ENCODE results near the gene CEP126. TPM values are rescaled to one million over a fixed set of nuclear protein-coding genes. Genes with fewer than 3 reads are reported as not detected.

The CEP126 gene
- total and polyA plus RNA-seq, 5 donors from 2014 or later: 0.13 to 0.64 (median 0.42) TPM

DNA sequence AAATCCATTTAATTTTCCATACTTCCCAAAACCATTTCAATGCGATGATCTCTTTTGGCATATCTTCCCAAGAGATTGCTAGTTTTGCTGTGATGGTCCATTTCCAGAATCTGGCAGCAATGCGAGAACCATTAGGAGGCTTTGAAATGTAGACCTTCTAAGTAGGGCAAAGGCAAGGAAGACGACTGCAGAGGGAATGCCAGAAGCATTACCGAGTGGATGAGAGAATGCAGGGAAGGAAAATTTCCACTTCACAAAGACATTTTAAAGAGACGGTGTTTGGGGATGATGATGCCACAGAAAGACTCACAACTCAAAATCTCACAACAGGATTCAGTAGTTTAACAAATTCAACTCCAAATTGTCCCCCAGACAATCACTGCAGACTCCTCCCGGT, 471 bp upstream of the CEP126 start:
- Mint-ChIP-seq H3K36me3 (no peaks in the 10 kb centered on the region), H3K27ac (peak overlapping the region; percentile 43 to 92 (median 91)), H3K4me3 (peak overlapping the region; percentile 93 to 97 (median 95)), H3K27me3 (peaks cover 7% of the 10 kb centered on the region), H3K4me1 (peaks cover 19 to 33% (median 28%) of the 10 kb centered on the region in 4 donors), H3K9me3 (peaks cover 0 to 1% (median 0%) of the 10 kb centered on the region in 7 donors)
- no peaks in the 10 kb centered on the region for H3K36me3 ChIP-seq (ENCODE audit: control insufficient read depth, insufficient read depth, low read length)
- peak overlapping the region; percentile 72 for H3K27ac ChIP-seq (ENCODE audit: insufficient read depth, low read length, poor library complexity, severe bottlenecking)
- peak overlapping the region; percentile 85 for H3K4me3 ChIP-seq (ENCODE audit: low read depth, low read length)
- DNase-seq (no peak), ATAC-seq (ENCODE audit: low read depth in 2 of 2) (no peak)
- peaks cover 11% of the 10 kb centered on the region for H3K4me1 ChIP-seq (ENCODE audit: control insufficient read depth, insufficient read depth, low read length, poor library complexity, severe bottlenecking)
- no peaks in the 10 kb centered on the region for H3K27me3 ChIP-seq (ENCODE audit: control insufficient read depth, insufficient read depth, low read length)
- no peaks in the 10 kb centered on the region for H3K9me3 ChIP-seq (ENCODE audit: control insufficient read depth in 2 of 2, low read length in 2 of 2)

DNA sequence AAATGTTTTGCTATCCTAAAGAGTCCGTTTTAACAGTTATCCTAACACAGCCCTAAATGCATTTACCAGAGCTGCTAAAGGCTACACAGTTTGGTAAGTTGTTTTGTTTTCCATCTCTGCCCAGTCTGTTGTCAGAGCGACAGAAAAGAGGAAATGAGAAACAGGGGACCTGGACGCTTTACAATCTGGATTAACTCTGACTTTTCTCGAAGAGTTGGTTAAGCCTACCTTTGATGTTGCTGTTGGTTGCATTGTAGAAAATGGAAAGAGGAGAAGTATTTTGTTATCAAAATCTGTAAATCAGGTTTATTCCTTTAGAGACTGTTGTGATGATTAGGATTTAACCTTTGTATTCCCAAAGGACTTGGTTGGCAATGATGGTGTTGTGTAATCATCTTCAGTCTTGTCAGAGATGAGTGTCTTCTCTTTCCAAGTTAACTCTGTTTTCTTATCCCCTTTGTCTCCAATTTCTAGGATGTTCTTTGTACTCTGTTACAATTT, 1.0 kb downstream of the CEP126 start:
- H3K27me3 ChIP-seq (ENCODE audit: control insufficient read depth, insufficient read depth, low read length): no peaks in the 10 kb centered on the region
- peak overlapping the region; percentile 83 for H3K4me3 ChIP-seq (ENCODE audit: low read depth, low read length)
- peak overlapping the region; percentile 72 for H3K27ac ChIP-seq (ENCODE audit: insufficient read depth, low read length, poor library complexity, severe bottlenecking)
- Mint-ChIP-seq H3K4me1 (peaks cover 19 to 33% (median 28%) of the 10 kb centered on the region in 4 donors), H3K27ac (peak overlapping the region in 2 of 3 donors; percentile 91 to 92), H3K36me3 (no peaks in the 10 kb centered on the region), H3K27me3 (peaks cover 6% of the 10 kb centered on the region), H3K4me3 (peak overlapping the region; percentile 93 to 97 (median 95)), H3K9me3 (peaks cover 0 to 1% (median 0%) of the 10 kb centered on the region in 7 donors)
- H3K9me3 ChIP-seq (ENCODE audit: control insufficient read depth in 2 of 2, low read length in 2 of 2): no peaks in the 10 kb centered on the region
- ATAC-seq (ENCODE audit: low read depth in 2 of 2) (no peak), DNase-seq (peak in 2 of 3 donors; percentile 4)
- peaks cover 11% of the 10 kb centered on the region for H3K4me1 ChIP-seq (ENCODE audit: control insufficient read depth, insufficient read depth, low read length, poor library complexity, severe bottlenecking)
- H3K36me3 ChIP-seq (ENCODE audit: control insufficient read depth, insufficient read depth, low read length): no peaks in the 10 kb centered on the region

- Histone ChIP-seq H3K36me3 (ENCODE audit: control insufficient read depth, insufficient read depth, low read length) (no peaks in the 10 kb centered on the region), H3K27me3 (ENCODE audit: control insufficient read depth, insufficient read depth, low read length) (no peaks in the 10 kb centered on the region), H3K4me3 (ENCODE audit: low read depth, low read length) (peak within 1 kb of the TSS; percentile 83), H3K4me1 (ENCODE audit: control insufficient read depth, insufficient read depth, low read length, poor library complexity, severe bottlenecking) (peaks cover 11% of the 10 kb centered on the region), H3K9me3 (ENCODE audit: control insufficient read depth in 2 of 2, low read length in 2 of 2) (no peaks in the 10 kb centered on the region), H3K27ac (ENCODE audit: insufficient read depth, low read length, poor library complexity, severe bottlenecking) (peak within 1 kb of the TSS; percentile 72)
- Mint-ChIP-seq H3K36me3 (no peaks in the 10 kb centered on the region), H3K4me1 (peaks cover 19 to 33% (median 28%) of the 10 kb centered on the region in 4 donors), H3K4me3 (peak within 1 kb of the TSS; percentile 93 to 97 (median 95)), H3K27me3 (peaks cover 4% of the 10 kb centered on the region), H3K9me3 (peaks cover 0 to 1% (median 0%) of the 10 kb centered on the region in 7 donors), H3K27ac (peak within 1 kb of the TSS; percentile 91 to 94 (median 92))
- ATAC-seq (ENCODE audit: low read depth in 2 of 2): no peak
- no peak for DNase-seq
Observed at GRCh38 chr11:101916422-101916821, 1.6 kb downstream of the CEP126 start, which contains the start of gene ANGPTL5. TSS of gene ANGPTL5 (minus strand) at chr11:101916522. CDS start at chr11:101907909, 8,613 bp downstream.

DNA sequence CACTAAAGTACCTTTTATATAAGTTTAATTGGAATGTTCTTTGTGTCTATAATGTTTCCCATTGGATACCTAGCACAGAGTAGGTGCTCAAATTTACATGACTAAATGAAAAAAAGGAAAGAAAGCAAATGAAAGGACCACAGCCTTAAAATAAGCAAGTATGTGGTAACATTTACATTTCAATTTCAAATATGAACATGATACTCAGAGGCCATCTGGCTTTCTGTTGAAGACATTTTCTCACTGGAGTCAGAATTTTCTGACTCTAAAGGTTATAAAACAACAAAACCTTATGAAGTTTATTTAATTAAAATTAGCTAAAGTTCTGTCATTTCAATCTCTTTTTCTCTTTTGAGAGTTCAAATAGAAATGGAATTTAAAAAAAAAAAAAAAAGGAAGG, 2.4 kb downstream of the CEP126 start:
- H3K27ac ChIP-seq (ENCODE audit: insufficient read depth, low read length, poor library complexity, severe bottlenecking): no peak overlapping the region
- H3K27me3 ChIP-seq (ENCODE audit: control insufficient read depth, insufficient read depth, low read length): no peaks in the 10 kb centered on the region
- Mint-ChIP-seq H3K4me3 (peak overlapping the region in 1 of 4 donors; percentile 64), H3K27ac (peak overlapping the region in 1 of 3 donors; percentile 26), H3K27me3 (no peaks in the 10 kb centered on the region), H3K9me3 (peaks cover 0 to 1% (median 0%) of the 10 kb centered on the region in 7 donors), H3K36me3 (no peaks in the 10 kb centered on the region), H3K4me1 (peaks cover 19 to 33% (median 28%) of the 10 kb centered on the region in 4 donors)
- H3K36me3 ChIP-seq (ENCODE audit: control insufficient read depth, insufficient read depth, low read length): no peaks in the 10 kb centered on the region
- H3K4me3 ChIP-seq (ENCODE audit: low read depth, low read length): no peak overlapping the region
- H3K4me1 ChIP-seq (ENCODE audit: control insufficient read depth, insufficient read depth, low read length, poor library complexity, severe bottlenecking): peaks cover 11% of the 10 kb centered on the region
- no peaks in the 10 kb centered on the region for H3K9me3 ChIP-seq (ENCODE audit: control insufficient read depth in 2 of 2, low read length in 2 of 2)
- no peak for DNase-seq
- no peak for ATAC-seq (ENCODE audit: low read depth in 2 of 2)

GRCh38 chr11:101920992-101921391, 6.2 kb downstream of the CEP126 start:
- H3K9me3 ChIP-seq (ENCODE audit: control insufficient read depth in 2 of 2, low read length in 2 of 2): no peaks in the 10 kb centered on the region
- no peaks in the 10 kb centered on the region for H3K4me1 ChIP-seq (ENCODE audit: control insufficient read depth, insufficient read depth, low read length, poor library complexity, severe bottlenecking)
- H3K36me3 ChIP-seq (ENCODE audit: control insufficient read depth, insufficient read depth, low read length): no peaks in the 10 kb centered on the region
- Mint-ChIP-seq H3K4me1 (peaks cover 5 to 14% (median 10%) of the 10 kb centered on the region in 4 donors), H3K9me3 (no peaks in the 10 kb centered on the region), H3K27me3 (no peaks in the 10 kb centered on the region), H3K36me3 (no peaks in the 10 kb centered on the region), H3K27ac (no peak overlapping the region), H3K4me3 (no peak overlapping the region)
- no peak for DNase-seq
- H3K27me3 ChIP-seq (ENCODE audit: control insufficient read depth, insufficient read depth, low read length): no peaks in the 10 kb centered on the region
- ATAC-seq (ENCODE audit: low read depth in 2 of 2): no peak
- H3K4me3 ChIP-seq (ENCODE audit: low read depth, low read length): no peak overlapping the region
- no peak overlapping the region for H3K27ac ChIP-seq (ENCODE audit: insufficient read depth, low read length, poor library complexity, severe bottlenecking)

DNA sequence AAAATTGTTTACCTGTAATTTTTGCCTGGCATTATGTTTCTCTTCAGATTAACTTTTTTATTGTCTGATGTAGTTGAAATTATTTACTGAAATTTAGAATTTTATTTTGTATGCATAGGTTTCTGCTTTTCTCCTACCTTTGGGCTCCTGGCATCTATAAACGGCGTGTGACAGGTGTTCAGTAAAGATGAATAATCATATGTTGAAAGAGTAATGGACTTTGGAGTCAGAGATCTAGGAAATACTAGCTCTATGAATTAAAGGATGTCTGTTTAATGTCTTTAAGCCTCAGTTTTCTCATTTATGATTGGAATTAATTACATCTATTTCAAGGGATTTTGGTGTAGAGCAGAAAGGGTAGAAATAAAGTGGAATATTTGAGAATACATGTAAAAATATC, 8.7 kb downstream of the CEP126 start:
- no peak overlapping the region for H3K4me3 Mint-ChIP-seq
- peaks cover 0 to 6% (median 2%) of the 10 kb centered on the region in 4 donors for H3K4me1 Mint-ChIP-seq
- no peak overlapping the region for H3K27ac ChIP-seq (ENCODE audit: insufficient read depth, low read length, poor library complexity, severe bottlenecking)
- ATAC-seq (ENCODE audit: low read depth in 2 of 2) (no peak), DNase-seq (no peak)
- H3K36me3 Mint-ChIP-seq: no peaks in the 10 kb centered on the region
- no peak overlapping the region for H3K27ac Mint-ChIP-seq
- no peak overlapping the region for H3K4me3 ChIP-seq (ENCODE audit: low read depth, low read length)
- H3K9me3 ChIP-seq (ENCODE audit: control insufficient read depth in 2 of 2, low read length in 2 of 2): no peaks in the 10 kb centered on the region
- H3K9me3 Mint-ChIP-seq: peaks cover 0 to 6% (median 2%) of the 10 kb centered on the region in 7 donors
- no peaks in the 10 kb centered on the region for H3K27me3 ChIP-seq (ENCODE audit: control insufficient read depth, insufficient read depth, low read length)
- H3K27me3 Mint-ChIP-seq: no peaks in the 10 kb centered on the region
- no peaks in the 10 kb centered on the region for H3K4me1 ChIP-seq (ENCODE audit: control insufficient read depth, insufficient read depth, low read length, poor library complexity, severe bottlenecking)
- H3K36me3 ChIP-seq (ENCODE audit: control insufficient read depth, insufficient read depth, low read length): no peaks in the 10 kb centered on the region

- peaks cover 4% of the 10 kb centered on the region for H3K27me3 Mint-ChIP-seq
- DNase-seq (no peak), ATAC-seq (ENCODE audit: low read depth in 2 of 2) (no peak)
- Histone ChIP-seq H3K4me1 (ENCODE audit: control insufficient read depth, insufficient read depth, low read length, poor library complexity, severe bottlenecking) (no peaks in the 10 kb centered on the region), H3K27ac (ENCODE audit: insufficient read depth, low read length, poor library complexity, severe bottlenecking) (no peak overlapping the region), H3K4me3 (ENCODE audit: low read depth, low read length) (no peak overlapping the region), H3K27me3 (ENCODE audit: control insufficient read depth, insufficient read depth, low read length) (no peaks in the 10 kb centered on the region), H3K36me3 (ENCODE audit: control insufficient read depth, insufficient read depth, low read length) (no peaks in the 10 kb centered on the region), H3K9me3 (ENCODE audit: control insufficient read depth in 2 of 2, low read length in 2 of 2) (no peaks in the 10 kb centered on the region)
- no peak overlapping the region for H3K27ac Mint-ChIP-seq
- peaks cover 5% of the 10 kb centered on the region for H3K36me3 Mint-ChIP-seq
- H3K4me3 Mint-ChIP-seq: no peak overlapping the region
- H3K9me3 Mint-ChIP-seq: peaks cover 0 to 10% (median 3%) of the 10 kb centered on the region in 7 donors
- no peaks in the 10 kb centered on the region for H3K4me1 Mint-ChIP-seq
Observed at GRCh38 chr11:101929294-101929915, 14.6 kb downstream of the CEP126 start.
